Head of caudate nucleus (tissue), 42 donors: Measurements from ENCODE around the gene AGAP1.

Source experiments
- DNase-seq, 42 donors: peaks; one replicate each; pipeline versions ENCODE4 v3.0.0 to v3.0.0-alpha.2; 2020 to 2021; ENCODE audit warnings: mixed read lengths in 7 of 42
- intact Hi-C: fragments of 100-400 bp; cut with DNase I; formaldehyde crosslinking; loops from one replicate; pipeline ENCODE4 v1.15.0; 2022

Gene AGAP1

GRCh38 chr2:235505181-235505741 lies 11.4 kb downstream of the AGAP1 start:
- DNase-seq: peak in 18 of 42 donors; percentile 27 to 70 (median 45)
- intact Hi-C loops: no loop called here

GRCh38 chr2:235506291-235506996 lies 12.6 kb downstream of the AGAP1 start:
- intact Hi-C loops: no loop called here
- DNase-seq: peak in 1 of 42 donors; percentile 26

- intact Hi-C loops: no loop called here
- DNase-seq: peak in 1 of 42 donors; percentile 20
These were observed 13.3 kb downstream of the AGAP1 start for GRCh38 chr2:235506997-235507615.

DNA sequence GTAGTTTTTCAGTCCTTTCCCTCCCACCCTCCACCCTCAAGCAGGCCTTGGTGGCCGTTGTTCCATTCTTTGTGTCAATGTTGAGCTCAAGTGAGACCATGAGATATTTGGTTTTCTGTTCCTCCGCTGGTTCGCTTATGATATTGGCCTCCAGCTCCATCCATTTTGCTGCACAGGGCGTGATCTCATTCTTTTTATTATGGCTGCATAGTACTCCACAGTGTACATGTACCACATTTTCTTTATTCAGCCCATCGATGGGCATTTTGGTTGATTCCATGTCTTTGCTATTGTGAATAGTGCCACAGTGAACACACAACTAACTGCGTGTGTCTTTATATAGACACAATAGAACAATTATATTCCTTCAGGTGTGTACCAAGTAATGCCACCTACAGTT lies 14.1 kb downstream of the AGAP1 start:
- intact Hi-C loops: no loop called here
- no peak for DNase-seq

DNA sequence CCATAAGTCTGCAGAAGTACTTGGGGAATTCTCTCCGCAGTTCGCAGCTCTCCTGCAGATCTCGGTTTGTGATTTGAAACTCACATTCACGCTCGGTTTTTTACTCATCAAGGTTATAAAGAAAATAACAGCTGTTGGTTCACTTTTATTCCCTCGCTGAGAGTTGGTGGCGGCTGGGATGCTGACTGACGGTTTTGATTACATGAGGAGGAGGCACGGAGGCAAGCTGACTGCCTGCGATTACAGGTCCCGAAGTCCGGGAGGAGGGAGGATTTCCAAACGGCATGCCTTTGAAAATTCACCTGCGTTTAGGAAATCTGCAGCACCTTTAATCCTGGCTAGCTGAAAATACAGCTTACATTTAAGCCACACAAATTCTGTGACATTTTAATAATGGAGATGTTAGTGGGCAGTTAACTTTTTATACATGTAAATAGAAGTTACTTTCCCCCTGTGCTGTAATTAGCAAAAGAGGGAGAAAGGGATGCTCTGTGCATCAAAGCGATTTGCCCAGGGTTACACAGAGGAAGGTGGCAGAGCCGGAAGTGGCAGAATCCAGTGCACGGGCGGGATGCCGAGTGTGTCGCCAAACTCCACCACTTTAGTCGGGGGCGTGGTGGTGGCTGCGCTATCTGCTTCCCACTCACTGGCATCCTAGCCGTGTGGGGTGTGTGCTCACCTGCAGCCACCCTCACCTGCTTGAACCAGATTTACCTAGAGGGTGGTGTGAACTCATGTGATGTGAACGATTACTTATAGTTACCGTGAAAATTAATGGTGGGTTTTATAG lies 14.7 kb downstream of the AGAP1 start:
- peak in 26 of 42 donors; percentile 24 to 83 (median 46) for DNase-seq
- intact Hi-C loops: no loop called here

DNA sequence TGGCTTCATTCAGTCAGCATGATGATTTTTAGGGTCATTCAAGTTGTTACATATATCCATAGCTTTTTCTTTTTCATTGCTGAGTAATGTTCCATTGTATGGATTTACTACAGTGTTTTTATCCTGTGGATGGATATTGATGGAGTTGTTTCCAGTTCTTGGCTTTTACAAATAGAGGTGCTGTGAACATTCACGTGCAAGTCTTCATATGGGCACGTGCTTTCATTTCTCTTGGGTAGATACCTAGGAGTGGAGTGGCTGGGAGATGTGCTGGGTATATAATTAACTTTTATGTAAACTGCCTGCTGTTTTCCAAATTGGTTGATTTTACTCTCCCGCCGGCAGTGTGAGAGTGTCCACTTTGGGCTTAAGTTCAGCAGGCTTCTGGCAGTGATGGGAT lies 16.5 kb downstream of the AGAP1 start:
- DNase-seq: no peak
- intact Hi-C loops: no loop called here

DNA sequence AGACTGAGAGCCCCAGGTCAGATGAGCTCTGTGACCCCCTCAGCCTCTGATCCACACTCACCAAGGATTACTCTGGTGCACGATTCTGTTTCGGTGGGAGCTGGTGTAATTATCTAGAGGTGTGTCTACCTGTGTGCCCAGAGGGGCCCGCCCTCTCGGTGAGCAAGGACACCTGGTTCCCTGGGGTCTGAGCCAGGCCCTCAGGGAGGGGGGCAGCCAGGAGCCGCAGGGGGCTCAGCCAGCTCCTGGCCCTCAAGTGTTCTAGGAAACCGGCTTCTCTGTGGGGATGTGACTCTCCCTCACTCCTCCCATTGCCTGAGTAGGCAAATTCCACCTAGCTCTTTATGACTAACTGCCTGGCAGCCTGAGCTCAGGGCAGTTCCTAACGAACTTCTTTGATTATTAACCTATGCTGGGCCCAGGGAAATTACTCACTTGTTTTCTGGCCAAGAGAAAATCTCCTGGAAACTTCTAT lies 17.4 kb downstream of the AGAP1 start:
- no peak for DNase-seq

DNA sequence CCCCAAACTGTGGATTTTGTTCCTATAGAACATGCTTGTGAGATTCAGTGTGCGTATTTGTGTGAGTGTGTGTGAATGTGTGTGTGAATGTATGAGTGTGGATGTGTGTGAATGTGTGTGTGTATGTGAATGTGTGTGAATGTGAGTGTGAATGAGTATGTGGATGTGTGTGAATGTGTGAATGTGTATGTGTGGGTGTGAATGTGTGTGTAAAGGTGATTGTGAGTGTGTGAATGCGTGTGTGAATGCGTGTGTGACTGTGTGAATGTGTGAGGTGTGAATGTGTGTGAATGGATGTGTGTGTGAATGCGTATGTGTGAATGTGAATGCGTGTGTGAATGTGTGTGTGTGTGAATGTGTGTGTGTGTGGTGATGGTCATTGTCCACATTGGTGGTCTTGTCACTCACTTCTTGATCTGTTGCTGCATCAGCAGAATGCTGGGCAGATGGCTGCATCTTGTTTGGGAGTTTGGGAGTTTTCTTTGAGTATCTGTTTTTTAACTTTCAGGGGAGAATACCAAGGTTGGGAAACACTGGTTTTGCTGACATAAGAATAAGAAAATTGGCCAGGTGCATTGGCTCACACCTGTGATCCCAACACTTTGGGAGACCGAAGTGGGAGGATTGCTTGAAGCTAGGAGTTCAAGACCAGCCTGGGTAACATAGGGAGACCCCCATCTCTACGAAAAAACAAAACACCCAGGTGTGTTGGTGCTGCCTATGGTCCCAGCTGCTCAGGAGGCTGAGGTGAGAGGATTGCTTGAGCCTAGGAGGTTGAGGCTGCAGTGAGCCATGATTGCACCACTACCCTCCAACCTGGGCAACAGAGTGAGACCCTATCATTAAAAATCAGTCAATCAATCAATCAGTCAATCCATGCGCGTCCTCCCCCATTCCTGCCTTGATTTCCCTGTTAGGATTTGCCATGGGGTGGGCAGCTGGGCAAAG lies 18.2 kb downstream of the AGAP1 start:
- intact Hi-C loops: no loop called here
- peak in 1 of 42 donors; percentile 11 for DNase-seq

More for the DNA sequence above, 17.4 kb downstream of the AGAP1 start:
- intact Hi-C loops: no loop called here

GRCh38 chr2:235512699-235513053 lies 18.8 kb downstream of the AGAP1 start:
- DNase-seq: peak in 1 of 42 donors; percentile 24
- intact Hi-C loops: no loop called here

- intact Hi-C loops: no loop called here
- DNase-seq: peak in 1 of 42 donors; percentile 19
These were observed 20.3 kb downstream of the AGAP1 start for GRCh38 chr2:235513984-235514626.

DNA sequence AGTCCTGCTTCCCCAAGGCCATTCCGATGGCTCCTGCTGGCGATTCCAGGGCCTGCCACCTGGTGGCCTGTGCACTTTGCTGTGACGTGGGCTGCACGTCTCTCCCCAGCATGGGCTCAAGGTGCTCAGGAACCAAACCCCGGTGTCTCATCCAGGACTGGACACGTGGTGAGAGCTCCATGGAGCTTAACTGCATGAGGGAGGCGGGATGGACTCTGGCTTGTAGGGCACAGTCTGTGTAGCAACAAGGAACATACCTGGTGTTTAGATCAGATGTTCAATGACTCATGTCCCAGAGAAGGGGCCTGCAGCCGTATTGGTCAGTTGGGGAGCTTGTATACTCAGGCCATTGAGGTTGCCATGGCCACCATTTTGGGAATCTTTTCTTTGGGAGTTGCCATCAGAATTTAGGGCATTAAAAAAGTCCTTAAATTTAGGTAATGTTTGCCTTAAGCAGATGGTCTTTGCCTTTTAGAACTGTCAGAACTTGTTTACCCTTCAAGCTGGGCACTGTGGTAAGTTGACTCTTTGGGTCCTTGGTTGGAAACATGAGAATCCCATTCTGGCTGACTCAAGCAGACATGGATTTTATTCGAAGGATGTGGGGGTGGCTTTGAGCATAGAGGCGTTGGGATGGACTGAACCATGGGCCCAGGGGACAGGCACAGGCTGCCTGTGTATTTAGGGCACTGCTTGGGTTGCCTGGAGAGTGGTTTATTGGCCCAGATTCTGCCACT lies 21.0 kb downstream of the AGAP1 start:
- DNase-seq: peak in 1 of 42 donors; percentile 2
- intact Hi-C loops: no loop called here

DNA sequence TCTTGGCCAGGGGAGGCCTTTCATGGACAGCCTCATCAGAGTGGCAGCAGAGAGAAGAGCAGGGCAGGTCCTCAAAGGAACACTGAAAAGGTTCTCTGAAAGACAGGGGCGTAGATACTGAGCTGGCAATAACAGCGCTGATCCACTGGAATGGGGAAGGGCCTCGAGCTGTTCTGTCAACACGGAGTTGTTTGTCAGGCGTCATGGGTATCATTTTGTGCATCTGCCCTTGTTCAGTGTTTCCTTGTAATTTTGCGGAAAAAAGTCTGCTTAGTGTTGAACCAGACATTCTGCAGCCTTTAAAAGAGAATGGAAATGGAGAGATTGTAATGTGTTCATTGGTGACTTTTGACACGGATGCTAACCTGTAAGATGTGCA lies 21.5 kb downstream of the AGAP1 start:
- intact Hi-C loops: no loop called here
- DNase-seq: peak in 1 of 42 donors; percentile 8

DNA sequence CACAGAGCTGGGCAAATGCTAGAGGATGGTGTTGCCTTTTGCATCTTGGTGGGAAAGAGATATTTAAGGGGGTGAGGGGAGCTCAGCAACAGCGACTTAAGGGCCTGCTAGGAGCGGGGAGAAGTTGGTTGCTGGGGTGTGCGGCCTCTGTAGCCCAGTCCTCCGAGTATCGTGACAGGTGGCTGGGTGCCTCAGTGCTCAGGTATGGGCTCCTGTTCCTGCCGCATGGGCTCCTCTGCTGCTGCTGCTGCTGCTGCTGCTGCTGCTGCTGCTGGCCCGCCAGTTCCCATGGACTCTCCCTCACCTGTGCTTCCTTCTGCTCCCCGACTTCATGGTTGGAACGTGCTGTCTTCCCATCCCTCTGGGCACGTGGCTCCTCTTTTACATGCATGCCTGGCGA lies 22.0 kb downstream of the AGAP1 start:
- intact Hi-C loops: no loop called here
- DNase-seq: peak in 1 of 42 donors; percentile 7

DNA sequence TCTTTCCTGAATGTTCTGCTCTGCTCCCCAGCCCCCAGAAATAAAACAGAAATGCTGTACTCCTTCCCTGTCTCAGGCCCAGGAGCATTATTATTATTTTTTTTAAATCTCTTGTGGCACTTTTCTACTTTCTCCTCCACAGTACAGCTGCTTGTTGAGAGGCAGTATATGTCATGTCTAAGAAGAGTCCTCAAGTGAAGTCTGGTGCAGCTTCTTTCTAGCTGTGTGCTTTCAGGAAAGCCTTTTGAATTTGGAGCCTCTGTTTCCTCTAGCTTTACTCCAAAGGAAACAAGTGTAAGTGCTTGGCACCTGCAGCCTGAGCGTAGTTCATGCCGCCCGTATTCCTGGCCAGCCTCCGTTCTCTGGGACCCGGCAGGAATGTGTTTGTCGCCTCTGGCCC lies 22.4 kb downstream of the AGAP1 start:
- DNase-seq: no peak
- intact Hi-C loops: no loop called here

DNA sequence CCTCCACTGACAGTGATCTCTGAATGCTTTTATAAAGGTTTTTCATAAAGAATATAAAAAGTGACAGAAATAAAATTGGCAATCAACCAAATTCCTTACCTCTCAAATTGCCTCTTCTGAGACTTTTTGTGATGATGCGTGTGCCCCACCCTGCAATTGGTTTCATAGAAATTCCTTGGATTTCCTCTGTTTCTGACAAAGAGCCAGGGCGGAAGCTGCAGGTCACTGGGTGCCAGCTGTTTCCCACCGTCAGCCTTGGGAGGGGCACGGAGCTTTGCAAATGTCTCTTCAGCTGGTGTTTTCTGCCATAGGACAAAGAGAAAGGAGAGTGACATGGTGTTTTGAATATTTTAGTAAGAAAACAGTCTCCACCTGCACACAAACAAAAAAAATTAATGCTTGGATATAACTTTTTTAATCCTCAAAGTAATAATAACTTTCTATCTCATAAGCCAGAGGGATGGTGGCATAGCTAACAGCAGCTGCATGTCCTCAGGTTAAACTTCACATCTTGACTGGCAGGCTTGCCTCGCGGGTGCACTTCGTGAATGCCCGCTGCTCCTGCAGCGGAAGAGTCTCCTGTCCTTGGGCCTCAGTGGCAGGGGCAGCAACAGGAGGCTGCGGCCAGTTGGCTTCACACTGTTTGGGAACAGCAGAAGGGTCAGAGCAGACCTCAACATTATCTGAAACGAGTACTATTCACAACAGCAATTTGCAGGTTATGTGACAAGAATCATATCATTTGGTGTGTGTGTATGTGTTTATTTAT lies 24.7 kb downstream of the AGAP1 start:
- intact Hi-C loops: no loop called here
- DNase-seq: peak in 2 of 42 donors; percentile 22 to 36

DNA sequence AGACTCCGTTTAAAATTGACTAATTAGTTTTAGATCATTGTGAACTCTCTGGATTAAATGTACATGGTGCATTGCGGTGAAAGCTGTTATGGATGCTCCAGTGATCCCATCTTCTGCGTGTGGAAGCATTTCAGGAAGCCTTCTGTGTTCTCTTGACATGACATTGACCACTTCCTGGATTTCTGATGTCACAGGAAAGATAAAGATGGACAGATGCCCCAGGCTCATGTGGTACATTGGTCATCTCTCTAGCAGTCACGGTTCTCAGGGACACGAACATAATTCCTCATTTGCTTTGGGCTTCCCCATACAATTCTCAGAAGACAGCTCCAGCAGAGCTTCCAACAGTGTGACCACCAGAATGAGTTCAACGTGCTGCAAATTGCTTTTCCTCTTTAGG lies 26.9 kb downstream of the AGAP1 start:
- intact Hi-C loops: no loop called here
- no peak for DNase-seq

GRCh38 chr2:235521844-235522243 lies 28.0 kb downstream of the AGAP1 start:
- peak in 2 of 42 donors; percentile 1 to 10 for DNase-seq
- intact Hi-C loops: no loop called here
